ENCODE measurements around the gene ALCAM.

Gene ALCAM

DNA sequence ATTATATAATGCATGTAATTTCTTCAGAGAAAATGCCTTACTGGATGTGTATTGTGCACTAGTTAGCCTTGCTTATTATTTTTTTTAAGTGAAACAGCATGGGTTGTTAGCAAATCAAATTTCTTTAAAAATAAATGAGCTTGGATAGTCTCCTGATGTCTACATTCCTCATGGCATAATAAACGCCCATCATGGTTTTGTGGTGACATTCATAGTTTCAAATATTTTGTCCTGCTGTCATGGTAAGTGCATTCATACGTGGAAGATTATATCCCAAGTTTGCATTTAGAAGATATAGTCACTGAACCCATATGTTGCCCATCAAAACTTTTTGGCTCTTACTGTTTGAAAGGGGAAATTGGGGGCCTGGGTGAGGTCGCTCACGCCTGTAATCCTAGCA, 130.7 kb downstream of the ALCAM start:
- DNase-seq: no peak

DNA sequence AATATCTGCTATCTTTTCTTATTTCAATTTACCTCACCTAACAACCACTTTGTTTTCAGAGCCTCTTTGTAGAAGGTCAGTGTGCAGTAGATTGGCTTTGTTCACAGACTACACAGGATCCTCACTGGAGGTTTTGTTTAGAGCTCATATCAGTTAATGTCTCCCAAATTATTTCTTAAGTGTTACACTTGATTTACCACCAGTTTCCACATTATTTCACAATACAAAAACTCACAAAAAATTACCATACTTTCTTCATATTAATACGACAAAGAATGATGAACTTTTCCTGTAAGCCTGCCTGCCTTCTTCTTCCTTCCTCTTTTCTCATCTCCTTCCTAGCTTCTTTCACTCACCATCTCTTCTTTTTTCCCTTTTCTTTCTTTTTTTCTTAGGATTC, 133.3 kb downstream of the ALCAM start:
- peak; percentile 9 for DNase-seq

DNA sequence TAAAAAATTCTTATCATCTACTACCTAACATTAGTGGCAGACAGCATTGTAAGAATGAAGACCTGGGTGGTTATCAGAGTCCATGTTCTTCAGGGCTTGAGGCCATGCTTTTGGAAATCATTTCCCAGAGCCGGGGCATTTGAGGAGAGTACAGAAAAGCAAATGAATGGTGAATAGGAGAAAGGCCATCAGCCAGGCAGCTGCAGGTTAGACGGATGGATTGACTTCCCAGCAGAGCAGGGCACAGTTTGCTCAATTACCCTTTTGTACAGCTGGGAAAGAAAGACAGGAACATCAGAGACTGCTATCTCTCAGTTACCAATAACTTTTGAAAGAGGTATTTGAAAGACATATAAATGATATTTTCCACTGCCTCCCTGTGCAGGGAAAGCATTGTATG, 135.6 kb downstream of the ALCAM start:
- DNase-seq: no peak

DNA sequence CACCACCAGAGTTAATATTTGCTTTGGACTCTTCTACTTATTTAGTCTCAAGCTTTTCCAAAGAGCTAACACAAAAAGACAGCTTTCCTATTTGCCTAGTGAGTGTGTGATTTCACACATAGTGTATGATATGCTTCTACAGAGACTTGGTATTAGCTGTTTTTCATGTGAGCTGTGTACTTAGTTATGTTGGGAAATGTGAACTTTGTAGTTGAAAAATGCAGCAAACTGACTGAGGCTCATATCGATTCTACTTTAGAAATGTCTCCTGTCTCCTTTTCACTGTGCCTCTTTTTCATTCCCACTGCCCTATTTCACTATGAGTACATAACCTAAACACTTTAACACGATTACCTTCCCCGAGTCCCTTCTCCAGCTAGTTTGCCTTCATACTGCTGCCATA, 136.5 kb downstream of the ALCAM start:
- no peak for DNase-seq

DNA sequence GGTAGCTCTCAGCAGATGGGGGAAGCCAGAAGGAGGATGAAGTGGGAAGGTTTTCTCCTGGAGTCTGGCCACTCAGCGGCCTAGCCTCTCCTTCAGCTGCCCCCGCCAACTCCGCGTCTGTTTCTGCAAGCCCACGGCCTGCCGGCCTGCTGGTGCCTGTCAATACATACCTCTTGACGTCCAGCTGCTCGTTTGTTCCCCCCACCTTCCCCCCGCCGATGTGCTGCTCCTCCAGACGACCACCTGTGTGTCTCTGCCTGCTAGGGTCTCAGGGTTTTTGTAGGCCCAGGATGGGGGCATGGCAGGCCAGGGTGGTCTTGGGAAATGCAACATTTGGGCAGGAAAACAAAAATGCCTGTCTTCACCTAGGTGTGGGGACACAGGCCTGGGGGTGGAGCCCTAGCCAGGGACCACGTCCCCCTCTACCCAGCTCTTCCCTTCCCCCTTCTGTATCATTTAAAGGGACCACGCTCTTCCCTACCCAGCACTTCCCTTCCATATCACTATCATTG, 137.8 kb downstream of the ALCAM start:
- DNase-seq: no peak

DNA sequence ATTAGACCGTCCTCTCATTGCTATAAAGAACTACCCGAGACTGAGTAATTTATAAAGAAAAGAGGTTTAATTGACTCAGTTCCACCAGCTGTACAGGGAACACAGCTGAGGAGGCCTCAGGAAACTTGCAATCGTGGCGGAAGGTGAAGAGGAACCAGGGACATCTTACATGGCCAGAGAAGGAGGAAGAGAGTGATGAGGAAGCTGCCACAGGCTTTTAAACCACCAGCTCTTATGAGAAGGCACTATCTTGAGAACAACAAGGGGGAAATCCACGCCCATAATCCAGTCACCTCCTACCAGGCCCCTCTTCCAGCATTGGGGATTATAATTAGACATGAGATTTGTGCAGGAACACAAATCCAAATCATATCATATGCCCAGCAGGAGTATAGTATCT, 138.5 kb downstream of the ALCAM start:
- peak; percentile 44 for DNase-seq

DNA sequence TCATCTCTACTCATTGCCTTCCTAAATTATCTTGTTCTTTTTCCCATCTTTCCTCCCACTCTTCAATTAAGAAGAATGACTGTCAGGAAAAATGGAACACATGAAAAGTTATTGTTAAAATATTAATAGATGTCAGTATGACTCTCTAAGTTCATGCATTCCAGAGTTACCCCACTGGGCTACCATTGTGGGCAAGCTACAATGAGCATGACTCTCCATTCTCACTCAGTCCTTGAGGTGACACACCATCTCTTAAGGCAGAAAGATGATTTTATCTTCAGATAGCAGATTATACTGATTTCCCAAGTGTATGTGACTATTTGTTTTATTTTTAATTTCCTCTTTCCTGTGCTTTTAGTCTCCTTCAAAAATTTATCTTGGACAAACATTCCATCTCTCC, 144.3 kb downstream of the ALCAM start:
- no peak for DNase-seq

DNA sequence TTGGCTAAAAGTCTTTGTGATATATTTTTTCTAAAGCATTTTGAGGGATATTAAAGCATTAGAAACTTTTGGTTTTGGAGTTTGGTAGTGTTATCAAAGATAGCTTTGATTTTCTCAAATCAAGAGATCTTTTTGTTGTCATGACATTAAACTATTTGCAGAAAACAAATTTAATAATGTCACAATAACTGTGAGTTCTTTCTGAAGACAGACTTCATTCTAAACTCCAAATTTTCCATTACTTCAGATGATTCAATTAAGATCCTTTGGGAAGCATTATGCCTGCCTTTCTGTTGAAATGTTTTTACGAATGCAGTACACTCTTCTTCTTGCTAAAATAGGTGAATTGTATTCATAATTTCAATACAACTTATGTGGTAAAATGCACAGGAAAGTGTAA, 145.4 kb downstream of the ALCAM start:
- DNase-seq: no peak

DNA sequence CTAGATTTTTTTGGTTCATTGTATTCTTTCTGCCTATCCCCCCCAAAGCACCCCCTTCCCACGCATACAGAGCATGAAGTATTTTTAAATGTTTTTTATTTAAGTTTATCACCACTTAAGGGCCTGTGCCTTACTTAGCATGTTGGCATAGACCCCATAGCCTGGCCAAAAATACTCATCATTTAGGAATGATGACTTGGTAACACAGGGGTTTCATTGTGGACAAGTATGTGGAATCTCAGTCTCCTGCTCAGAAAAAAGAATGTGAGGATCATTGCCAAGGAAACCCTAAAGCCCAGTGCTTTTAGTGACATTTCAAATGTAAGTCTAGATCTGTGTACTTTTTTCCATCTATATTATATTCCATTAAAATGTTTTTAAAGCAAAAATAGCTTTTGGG, 146.3 kb downstream of the ALCAM start:
- DNase-seq: no peak

DNA sequence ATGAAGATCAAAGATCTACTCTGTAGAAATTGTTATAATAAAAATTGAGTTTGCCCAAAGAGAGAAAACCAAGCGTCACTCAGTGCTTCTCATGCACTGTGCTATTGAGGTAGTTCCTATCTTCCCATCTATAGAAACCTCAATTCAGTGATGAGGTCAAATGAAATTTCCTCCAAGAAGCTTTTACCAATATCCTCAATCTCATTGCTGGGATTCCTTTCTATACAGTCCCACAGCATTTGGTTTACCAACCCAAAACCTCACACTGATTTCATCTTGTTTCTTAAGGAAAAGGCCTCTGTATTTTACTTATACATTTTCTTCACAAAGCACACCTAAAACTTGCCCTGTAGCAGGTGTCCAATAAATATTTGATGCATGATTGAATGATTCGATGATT, 147.2 kb downstream of the ALCAM start:
- no peak for DNase-seq

DNA sequence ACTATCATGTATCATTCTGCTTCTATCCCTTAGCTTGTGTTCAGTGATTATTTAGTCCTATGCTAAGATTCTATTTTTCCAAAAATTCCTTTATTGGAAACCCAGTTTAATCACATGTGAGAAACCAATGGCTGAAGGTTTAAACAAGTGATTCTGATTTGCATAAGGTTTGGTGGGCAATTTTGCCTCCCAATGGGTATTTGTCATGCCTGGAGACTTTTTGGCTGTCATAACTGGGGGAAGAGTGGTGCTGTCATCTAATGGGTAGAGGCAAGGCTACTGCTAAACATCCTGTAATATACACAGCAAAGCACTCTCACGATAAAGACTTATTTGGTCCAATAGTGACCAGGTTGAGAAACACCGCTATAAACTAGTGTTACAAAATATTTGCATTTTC, 148.7 kb downstream of the ALCAM start:
- no peak for DNase-seq

DNA sequence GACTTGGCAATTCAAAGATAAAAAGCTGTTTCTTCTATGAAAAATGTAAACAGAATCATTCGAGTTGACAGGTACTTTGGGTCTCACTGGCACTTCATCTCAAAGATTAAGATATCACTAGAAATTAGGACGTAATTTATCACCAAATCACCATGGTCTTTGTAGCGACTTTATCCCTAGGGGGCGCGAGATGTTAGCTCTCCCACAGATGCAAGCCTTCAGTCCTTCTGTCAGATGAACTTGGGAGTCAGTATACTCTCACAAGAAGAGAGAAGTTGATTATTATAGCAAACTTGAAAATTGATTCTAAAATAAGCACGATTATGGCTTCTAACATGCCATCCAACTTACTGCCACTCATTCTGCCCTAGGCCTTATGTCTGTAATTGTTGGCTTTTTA, 150.3 kb downstream of the ALCAM start:
- DNase-seq: no peak

DNA sequence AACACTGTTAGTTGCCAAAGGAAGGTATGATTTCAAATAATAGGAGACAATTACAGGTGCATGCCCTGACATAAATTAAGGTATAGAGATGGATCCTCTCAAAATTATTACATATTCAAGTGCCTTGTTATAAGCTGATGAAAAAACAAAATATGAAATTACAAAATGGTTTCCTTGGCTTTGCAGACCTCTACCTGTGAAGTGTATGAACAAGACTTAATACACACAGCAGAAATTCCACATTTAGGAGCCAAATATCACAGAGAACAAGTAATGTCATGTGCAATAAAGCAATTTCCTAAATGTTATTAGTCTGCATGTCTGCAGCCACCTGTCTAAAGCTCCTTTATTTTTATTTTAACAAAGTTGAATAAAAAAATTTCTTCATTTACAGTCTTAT, 151.5 kb downstream of the ALCAM start:
- peak; percentile 10 for DNase-seq

DNA sequence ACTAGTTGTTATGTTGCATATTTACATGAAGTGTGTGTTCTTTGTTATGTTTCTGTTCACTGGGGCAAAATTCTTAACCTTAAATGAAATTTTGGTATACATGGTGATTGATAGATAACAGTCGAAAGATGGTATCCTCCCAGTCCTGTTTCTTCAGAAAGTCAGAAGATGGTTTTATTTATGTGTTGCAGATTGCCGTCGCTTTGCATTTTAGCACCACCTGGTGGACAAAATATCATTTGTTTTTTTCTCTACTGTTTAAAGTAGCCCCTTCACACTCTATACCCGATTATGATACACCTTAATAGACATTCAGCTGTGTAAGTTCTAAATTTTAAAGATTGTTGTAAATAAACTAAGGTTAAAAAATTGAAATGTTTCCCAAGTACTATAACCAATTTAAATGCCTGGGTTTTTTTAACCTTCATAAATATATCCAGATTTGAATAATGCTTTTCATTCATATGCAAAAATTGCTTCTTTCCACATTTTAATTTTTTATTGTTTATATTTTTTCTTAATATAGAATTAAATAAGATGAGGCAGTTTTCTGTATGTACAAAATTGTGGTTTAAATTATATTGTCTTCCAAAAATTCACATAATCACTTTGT, 152.2 kb downstream of the ALCAM start:
- DNase-seq: peak; percentile 84

DNA sequence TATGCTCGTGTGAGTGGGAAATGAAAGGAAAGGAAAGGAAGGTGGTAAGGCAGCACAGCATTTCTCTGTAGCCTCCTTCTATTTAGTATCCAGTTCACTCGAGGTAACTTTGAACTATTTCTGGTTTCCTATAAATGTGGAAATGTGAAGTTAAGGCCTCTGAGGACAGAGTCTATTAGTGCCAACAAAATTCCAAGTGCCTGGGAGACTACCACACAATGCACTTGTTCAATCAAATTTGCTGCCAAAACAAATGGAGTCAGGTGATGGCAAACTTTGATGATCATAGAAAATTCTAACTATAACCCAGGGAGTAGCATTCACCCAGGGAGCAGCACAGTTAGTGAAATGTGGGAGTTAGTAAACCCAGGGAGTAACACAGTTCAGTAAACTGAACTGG, 155.1 kb downstream of the ALCAM start:
- DNase-seq: no peak

DNA sequence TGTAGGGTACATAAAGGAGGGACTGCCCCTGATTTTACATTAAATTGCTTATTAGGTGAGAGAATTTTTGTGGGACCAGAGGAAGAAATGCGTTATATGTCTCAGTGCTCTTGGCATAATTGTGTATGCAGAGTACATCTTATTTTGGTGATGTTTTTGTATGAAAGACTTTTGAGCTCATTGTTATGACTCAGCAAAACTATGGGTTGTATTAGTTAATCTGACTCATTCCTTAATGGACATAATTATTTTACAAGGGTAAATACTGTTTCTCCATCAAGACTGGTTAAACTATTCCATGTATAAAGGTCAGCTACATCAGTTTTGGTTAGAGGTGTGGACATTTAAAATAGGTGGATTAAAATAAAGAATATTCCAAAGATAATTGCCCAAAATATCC, 156.8 kb downstream of the ALCAM start:
- DNase-seq: no peak

DNA sequence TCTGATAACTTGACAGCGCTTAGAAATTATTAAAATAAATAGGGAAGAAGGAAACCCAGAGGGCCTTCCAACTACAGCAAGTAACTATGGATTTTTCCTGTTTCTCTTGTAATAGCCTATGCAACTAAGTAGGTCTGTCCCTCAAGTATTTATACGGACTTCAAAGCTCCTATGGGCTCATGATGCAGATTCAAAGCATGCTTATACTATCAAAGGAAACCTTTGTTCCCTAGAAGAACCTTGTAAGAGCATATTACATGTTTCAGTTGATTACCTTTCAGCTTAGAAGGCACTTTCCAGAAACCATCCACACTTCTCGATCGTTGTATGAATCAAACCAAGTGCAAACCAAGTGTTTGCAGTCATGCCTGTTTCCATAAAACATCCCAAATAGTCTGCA, 158.8 kb downstream of the ALCAM start:
- no peak for DNase-seq

DNA sequence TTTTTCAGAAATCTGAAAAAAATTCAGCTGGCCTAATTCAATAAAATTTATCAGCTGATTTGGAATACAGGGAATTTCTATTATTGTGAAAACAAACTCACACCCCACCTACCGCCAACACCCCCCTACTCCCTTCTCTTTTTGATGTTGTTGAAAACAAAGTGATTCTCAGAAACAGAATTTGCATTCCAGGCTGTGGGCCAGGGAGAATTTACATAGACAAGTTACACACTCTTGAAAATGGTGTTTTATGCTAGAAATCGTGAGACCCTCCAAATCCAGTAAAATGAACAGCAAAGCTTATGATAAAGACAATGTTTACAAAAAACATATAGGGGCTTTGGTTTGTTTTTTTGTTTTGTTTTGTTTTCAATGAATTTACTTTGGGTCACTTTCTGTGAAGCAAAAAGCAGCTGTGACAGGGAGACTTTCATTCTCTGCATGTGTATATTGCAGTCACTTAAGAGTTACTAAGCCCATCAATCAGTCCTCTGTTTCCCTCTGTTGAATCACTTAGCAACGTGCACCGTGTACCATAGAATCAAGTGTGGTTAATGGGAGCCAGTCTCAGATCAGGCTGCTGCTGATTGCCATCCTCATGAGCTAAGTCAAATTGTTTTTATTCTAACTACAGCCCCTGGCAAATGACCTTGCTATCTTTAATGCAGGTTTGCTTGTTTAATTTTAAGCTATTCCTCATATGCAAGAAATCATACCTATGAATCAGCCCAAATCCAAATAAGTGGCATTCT, 159.8 kb downstream of the ALCAM start:
- no peak for DNase-seq

DNA sequence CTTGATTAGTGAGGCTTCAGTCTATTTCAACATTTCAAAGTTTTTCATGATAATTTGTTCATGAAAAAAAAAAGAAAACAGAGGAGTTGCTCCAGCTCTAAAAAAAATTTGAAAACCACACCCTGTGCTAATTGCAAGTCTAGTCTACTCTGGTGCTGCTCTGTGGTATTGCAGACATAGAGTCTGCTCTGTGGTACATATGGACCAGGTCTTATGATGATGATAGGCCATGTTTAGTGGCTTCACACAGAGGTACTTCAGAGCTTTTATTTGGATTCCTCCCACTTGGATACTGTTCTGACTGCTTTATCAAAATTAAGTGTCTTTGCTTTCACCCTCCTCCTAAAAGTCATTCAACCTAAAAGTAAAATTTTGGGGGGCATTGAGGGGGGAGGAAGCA, 160.8 kb downstream of the ALCAM start:
- no peak for DNase-seq

DNA sequence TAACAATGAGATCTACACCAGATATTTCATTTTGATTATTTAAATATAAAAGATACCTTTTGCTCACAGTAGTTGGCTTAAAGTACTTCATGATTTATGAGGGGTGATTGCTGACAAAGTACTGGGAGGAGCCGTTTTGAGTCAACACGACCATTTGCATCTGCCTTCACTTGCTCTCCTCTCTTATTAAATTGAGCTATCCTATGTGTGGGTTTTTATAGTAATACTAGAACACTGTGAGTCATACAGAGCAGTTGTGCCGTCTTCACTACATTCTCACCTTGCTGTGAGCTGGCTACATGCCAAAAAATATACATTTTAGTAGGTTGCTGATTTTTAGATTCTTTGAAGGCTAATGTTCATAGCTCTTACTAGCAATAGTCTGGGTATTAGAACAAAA, 161.2 kb downstream of the ALCAM start:
- DNase-seq: no peak

DNA sequence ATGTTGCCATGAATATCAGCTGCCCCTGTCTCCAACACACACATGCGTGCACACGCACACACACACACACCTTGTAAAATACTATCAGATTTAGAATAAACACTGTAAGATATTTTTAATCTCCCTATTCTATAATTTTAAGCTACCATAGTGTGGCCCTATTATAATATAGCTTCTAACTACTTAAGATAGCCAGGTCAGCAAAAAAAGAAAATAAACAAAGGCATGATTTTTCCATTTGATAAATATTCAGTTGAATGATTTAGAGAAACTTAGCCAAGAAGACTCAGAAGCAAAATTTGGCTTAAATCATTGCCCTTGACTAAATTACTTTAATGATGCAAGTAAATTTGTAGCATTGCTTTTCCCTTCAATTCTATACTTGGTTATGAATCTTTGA, 162.2 kb downstream of the ALCAM start:
- no peak for DNase-seq

DNA sequence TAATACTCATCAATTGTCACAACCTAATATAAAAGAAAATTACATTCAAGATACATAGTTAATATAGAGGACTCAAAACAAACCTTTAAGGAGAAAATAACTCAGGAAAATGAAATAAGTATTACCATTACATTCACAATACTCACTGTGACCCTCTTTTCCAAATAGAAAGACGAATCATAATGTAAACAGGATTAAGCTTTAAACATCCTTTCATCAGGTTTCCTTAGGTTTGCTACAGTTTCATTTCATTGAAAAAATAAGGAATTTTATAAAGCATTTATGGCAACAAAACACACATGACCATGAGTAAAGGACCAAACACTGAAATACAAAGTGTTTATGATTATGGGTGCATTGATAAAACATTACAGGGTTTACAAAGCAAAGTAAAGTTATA, 162.7 kb downstream of the ALCAM start:
- DNase-seq: no peak

DNA sequence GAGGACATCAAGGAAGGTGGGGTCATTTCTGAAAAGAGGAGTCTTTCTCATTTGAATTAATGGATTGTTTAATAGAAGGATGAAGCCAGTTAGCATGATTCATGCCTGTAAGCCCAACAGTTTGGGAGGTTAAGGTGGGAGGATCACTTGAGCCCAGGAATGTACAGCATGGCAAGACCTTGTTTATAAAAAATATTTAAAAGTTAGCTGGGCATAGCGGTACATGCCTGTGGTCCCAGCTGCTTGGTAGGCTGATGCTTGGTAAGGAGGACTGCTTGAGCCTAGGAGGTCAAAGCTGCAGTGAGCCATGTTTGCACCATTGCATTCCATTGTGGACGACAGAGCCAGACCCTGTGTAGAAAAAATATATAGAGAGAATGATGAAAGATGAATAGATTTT, 165.5 kb downstream of the ALCAM start:
- no peak for DNase-seq

DNA sequence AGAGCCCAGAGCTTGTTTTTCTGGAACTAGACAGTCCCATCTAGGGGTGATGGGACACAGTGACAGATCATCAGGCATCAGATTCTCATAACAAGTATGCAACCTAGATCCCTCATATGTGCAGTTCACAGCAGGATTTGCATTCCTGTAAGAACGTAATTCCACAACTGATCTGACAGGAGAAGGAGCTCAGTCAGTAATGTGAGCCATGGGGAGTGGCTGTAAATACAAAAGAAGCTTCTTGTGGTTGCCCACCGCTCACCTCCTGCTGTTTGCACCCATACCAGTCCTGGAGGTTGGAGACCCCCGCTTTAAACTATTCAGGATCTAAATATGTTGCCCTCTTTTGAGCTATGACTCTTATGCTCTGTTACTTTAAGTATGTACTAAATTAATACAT, 167.3 kb downstream of the ALCAM start:
- no peak for DNase-seq

DNA sequence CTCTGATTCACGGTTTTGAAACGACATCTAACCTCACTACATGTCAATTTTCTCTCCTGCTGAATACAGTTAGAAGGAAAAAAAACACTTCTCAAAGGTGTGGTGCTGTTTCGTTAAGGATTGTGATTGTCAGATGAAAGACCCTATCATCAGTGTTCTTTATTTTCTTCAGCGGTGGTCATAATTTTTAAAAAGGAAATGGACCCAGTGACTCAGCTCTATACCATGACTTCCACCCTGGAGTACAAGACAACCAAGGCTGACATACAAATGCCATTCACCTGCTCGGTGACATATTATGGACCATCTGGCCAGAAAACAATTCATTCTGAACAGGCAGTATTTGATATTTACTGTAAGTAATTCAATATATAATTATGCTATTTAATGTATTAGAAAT, 167.8 kb downstream of the ALCAM start:
- no peak for DNase-seq
